HFF-Myc (cell line): ENCODE results near the gene WNT5B.

Experiments
- DNase-seq: peaks from one replicate; pipeline ENCODE4 v3.0.0-alpha.2; 2011; ENCODE audit warnings: low read depth; ENCODE audit errors: extremely low read depth
- H3K4me3 ChIP-seq: replicated peaks from 2 replicates; pipeline ENCODE4 v1.5.1; 2011; ENCODE audit warnings: low read depth, mild to moderate bottlenecking, control low read depth, low read length
- TF ChIP-seq, protein P1 (sequence below): IDR thresholded peaks from 2 replicates; pipeline ENCODE4 v1.5.1; 2012; ENCODE audit warnings: mild to moderate bottlenecking, low read depth, low read length, control low read depth; ENCODE audit errors: missing control alignments

WNT5B gene

GRCh38 chr12:1660304-1661187, 31.5 kb downstream of the WNT5B start:
- DNase-seq, result no peak
- TF ChIP-seq, protein P1, sequence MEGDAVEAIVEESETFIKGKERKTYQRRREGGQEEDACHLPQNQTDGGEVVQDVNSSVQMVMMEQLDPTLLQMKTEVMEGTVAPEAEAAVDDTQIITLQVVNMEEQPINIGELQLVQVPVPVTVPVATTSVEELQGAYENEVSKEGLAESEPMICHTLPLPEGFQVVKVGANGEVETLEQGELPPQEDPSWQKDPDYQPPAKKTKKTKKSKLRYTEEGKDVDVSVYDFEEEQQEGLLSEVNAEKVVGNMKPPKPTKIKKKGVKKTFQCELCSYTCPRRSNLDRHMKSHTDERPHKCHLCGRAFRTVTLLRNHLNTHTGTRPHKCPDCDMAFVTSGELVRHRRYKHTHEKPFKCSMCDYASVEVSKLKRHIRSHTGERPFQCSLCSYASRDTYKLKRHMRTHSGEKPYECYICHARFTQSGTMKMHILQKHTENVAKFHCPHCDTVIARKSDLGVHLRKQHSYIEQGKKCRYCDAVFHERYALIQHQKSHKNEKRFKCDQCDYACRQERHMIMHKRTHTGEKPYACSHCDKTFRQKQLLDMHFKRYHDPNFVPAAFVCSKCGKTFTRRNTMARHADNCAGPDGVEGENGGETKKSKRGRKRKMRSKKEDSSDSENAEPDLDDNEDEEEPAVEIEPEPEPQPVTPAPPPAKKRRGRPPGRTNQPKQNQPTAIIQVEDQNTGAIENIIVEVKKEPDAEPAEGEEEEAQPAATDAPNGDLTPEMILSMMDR, result no peak
- H3K4me3 ChIP-seq, result no peak overlapping the region

DNA sequence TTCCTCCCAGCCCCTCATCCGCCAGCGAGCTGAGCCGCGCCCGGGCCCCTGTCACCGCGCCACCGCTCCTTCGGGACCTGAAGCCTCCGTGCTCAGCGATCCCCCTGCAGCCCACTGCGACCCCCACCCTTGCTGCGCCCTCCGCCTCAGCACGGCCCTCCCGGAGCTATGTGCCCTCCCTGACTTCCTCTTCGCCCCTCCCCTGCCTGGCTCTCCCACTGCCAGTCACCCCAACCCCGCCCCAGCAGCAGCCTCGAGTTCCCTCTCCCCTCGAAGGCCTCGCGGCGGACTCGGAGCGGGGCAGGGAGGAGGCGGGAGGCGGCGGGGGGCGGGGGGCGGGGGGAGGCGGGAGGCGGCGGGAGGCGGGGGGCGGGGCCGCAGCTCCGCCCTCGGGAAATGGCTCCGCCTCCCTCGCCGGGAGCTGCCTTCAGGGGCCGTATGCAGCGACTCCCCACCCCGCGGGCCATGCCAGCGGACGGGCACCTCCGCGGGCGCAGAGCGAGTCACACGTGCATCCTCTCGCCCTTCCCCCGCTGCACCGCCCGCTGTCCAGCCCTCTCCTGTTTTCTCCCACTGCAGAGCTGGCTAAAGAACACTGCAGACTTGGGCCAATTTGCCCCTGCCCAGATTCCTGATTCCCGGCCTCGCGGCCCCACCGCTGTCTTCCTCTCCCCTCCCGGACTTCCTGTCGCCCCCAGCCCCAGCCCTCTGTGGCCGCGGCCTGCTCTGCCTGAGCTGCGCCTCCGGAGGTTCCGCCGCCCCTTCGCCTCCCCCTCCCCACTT, 32.7 kb downstream of the WNT5B start:
- H3K4me3 ChIP-seq, result peak overlapping the region; percentile 34
- peak; percentile 58 for DNase-seq
- TF ChIP-seq, protein P1, result no peak

DNA sequence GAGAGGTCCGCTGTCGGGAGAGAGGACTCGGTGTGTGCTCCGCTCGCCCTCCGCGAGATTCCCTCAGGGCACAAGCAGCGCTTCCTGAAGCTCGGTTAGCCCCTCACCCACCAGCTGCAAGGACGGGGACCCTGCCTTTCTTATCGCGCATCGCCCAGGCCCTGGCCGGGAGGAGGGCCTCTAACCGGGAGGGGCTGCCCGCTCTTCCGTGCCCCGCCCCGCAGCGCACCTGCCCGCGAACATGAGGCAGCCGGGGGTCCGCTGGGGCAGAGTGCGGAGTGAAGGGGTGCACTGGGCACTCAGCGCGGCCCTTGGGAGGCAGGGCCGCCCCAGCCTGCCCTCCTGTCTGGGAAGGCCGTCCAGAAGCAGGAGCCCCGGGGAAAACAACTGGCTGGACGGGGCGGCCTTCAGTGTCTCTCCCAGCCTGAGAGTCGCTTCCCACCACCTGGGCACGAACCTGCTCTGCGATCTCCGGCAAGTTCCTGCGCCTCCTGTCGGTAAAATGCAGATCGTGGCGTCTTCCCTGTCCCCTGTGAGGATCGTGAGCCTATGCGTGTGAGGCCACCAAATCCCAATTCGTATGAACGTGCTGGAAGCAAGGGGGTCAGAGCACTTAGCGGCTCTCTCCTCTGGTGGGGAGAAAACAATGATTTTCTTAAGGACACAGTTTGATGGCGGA, 33.9 kb downstream of the WNT5B start:
- no peak overlapping the region for H3K4me3 ChIP-seq
- no peak for DNase-seq
- TF ChIP-seq, protein P1, result peak; percentile 51

GRCh38 chr12:1663440-1664132, 34.6 kb downstream of the WNT5B start:
- DNase-seq, result no peak
- TF ChIP-seq, protein P1, result no peak

GRCh38 chr12:1665366-1665765, 36.3 kb downstream of the WNT5B start:
- TF ChIP-seq, protein P1, result no peak
- DNase-seq, result no peak
- H3K4me3 ChIP-seq, result no peak overlapping the region

More at GRCh38 chr12:1663440-1664132, 34.6 kb downstream of the WNT5B start:
- H3K4me3 ChIP-seq, result no peak overlapping the region

- TF ChIP-seq, protein P1, result no peak
- no peak for DNase-seq
- no peak overlapping the region for H3K4me3 ChIP-seq
Observed at GRCh38 chr12:1666215-1666614, 37.2 kb downstream of the WNT5B start.
